Metanephros (tissue), 1 donor: ENCODE results near the gene PPFIBP2. TPM values are rescaled to one million over a fixed set of nuclear protein-coding genes. Genes with fewer than 3 reads are reported as not detected.

Source experiments
- total RNA-seq: library from RNA; depleted of rRNA; stranded (reverse); fragments of >200 nt; gene quantifications from one replicate; pipeline ENCODE4 v1.2.3, GENCODE V29; 2014

PPFIBP2 gene
- 49.5 TPM for total RNA-seq

DNA sequence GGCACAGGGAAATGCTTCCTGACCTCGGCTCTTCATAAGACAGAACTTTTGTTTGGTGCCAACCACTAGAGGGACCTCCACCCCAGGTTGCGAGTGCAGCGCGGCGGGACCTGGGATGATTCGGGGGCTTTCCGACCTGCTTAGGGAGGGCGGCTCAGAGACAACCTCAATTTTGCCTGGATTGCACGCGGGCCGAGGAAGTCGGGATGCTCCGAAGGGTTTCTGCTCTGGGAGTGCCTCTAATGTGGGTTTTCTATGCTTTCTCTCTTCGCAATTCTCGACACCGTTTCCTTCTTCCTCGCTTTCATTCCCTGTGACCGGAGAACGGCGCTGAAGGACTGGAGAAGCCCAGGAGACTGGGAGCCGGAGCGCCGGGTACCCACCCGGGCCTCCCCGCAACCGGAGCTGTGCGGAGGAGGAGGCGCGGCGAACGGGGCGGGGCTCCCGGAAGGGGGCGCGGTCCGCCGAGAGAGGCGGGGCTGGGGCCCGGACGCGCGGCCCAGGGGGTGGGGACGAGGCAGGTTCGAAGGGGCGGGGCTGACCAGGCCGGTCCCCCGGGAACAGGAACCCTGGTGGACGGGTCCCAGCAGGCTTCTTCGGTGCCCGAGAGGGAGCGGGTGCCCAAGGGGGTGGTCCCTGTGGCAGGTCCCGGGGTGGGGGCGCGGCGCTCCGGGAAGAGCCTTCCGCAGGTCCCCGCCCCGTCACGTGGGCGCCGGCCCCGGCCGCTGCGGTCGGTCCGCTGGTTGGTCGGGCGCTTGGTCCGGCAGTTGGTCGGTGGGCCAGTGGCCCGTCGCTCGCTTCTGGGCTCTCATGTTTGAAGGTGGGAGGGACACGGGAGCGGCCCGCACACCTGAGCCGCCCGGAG lies at the start of gene PPFIBP2:
TSS of gene PPFIBP2 (plus strand) at position 766 of the 865 bp plus-strand sequence. CDS start 35,477 bp downstream, outside the sequence.

DNA sequence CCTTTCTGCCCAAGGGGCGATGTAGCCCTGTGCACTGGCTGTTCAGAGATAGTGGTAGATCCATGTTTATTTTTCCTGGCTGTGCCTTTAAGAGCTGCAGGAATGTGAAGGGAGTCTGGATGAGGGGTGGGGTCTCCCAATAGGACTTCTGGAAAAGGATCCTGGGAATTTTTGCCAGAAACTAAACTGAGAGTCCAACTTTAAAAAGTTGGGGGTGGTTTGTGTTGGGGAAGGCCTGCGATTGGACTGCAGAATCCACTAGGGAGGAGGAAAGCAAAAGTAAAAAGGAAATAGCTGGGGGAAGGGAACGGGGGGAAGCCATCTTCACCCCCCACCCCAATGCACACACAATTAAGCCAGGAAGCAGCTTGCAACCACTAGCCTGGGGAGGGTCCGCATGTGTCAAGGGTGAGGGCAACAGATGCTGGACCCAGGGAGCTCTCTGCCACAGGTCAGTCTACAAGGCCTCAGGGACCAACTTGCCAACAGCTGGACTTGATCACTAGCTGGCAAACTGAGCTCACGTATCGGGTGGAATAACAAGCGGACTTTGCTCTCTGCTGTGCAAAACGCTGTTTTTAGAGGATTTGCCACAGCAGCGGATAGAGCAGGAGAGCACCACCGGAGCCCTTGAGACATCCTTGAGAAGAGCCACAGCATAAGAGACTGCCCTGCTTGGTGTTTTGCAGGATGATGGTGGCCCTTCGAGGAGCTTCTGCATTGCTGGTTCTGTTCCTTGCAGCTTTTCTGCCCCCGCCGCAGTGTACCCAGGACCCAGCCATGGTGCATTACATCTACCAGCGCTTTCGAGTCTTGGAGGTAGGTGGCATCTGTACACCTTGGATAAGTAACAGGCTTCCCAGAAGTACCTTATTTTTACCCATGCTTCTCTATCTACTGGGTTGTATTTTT lies 28.4 kb upstream of the PPFIBP2 start, which contains the start of gene OLFML1:
TSS of gene OLFML1 (plus strand) at position 321 of the 912 bp plus-strand sequence. CDS start at position 691, 370 bp downstream.

DNA sequence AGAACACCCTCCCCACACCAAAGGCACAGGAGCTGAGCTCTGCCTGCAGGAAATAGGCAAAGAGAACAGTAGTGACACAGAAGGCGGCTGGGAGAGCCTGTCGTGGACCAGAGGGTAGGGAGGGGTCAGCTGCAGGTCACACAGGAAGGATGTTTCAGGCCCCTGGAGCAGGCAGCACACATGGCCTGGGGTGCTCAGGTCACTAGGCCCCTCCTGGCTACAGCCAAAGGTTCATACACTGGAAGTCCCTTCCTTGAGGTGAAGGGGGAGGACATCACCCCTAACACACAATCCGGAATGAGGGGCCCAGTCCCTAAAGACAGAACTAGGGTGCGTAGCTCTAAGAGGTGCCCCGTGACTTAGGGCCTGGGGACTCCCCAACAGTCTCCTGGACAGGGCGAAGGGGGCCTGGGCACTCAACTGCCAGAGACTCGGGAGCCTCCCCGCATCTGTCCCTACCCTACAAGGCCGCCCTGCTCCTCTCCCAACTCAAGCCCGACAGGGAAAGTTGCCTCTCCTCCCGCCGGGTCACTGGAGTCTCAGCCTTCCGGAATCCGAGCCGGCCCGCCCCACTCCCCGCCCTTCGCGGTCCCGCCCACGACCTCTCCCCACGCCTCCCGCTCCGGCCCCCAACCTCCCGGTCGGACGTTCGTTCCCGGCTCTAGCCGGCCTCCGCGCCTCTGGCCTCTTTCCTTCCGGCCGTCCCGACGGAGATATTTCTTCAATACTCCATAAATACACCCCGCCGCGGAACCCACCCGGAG lies 159.3 kb downstream of the PPFIBP2 start, which contains the start of gene CYB5R2:
TSS of gene CYB5R2 (minus strand) at position 541 of the 764 bp plus-strand sequence. CDS start 675 bp downstream, outside the sequence.

Other genes starting within 250 kb of the PPFIBP2 start
- 32.1 TPM for gene OLFML1, start 28.5 kb upstream of the PPFIBP2 start, total RNA-seq
- 11.9 TPM for gene CYB5R2, start 159.5 kb downstream of the PPFIBP2 start, total RNA-seq
- gene OVCH2, start 192.5 kb downstream of the PPFIBP2 start, total RNA-seq, result 5.3 TPM